ENCODE data around the gene ZNF81.
"Not testable (repeated sequence)": the region's sequence is repeated elsewhere in the genome, so short reads cannot be mapped to it uniquely, and the experiment has no call there.

ZNF81 gene

DNA sequence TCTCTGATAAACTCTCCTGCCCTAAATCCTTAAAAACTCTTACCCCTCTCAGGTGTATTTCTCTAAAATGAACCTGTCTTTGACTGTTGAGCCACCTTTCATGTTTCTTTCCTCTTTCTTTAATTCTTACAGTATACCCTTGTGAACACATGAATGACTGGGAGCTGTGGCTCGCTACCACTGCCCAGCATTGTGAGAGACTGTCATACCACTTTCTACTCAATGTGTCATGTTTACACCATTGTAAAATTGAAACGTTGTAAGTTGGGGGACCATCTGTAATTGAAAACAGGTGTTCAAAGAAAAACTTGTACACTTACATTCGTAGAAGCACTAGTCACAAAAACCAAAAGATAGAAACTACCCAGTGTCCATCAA is 100.2 kb downstream of the ZNF81 start:
- no peak for DNase-seq

DNA sequence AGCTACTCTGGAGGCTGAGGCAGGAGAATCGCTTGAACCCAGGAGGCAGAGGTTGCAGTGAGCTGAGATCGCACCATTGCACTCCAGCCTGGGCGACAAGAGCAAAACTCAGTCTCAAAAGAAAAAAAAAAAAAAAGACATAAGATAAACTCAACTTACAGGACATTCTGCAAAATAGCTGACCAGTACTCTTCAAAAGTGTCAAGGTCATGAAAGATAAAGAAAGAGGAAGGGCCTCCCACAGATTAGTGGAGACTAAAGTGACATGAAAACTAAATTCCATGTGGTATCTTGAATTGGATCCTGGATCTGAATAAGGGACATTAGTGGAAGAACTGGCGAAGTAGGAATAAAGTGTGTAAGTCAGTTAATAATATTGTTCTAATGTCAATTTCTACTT is 103.7 kb downstream of the ZNF81 start:
- DNase-seq = no peak

- no peak for DNase-seq
Measured at GRCh38 chrX:47941423-47941822, 104.7 kb downstream of the ZNF81 start.

- DNase-seq = not testable (repeated sequence)
Measured at GRCh38 chrX:47955295-47955694, 118.6 kb downstream of the ZNF81 start.

- no peak for DNase-seq
Measured at GRCh38 chrX:47956016-47956415, 119.3 kb downstream of the ZNF81 start.

DNA sequence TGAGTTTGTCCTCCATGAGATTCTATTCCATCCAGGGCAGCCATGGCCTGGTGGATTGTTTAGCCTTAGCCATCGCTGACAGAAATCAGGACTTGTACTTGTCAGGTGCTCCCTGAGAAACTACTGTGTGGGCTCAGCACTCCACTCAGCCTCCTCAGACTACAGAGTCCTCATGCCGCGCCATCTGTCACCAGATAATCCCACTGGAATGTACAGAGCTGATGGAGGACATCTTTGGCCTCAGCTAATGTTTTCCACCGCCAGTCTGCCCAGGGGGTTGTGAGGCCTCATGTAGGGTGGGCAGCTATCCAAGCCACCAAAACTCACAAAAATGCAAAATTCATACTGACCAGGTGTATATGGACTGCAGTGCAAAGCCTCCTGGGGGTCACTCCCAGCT is 121.5 kb downstream of the ZNF81 start:
- not testable (repeated sequence) for DNase-seq

- DNase-seq = no peak
Measured at GRCh38 chrX:47958761-47959342, 122.2 kb downstream of the ZNF81 start.

DNA sequence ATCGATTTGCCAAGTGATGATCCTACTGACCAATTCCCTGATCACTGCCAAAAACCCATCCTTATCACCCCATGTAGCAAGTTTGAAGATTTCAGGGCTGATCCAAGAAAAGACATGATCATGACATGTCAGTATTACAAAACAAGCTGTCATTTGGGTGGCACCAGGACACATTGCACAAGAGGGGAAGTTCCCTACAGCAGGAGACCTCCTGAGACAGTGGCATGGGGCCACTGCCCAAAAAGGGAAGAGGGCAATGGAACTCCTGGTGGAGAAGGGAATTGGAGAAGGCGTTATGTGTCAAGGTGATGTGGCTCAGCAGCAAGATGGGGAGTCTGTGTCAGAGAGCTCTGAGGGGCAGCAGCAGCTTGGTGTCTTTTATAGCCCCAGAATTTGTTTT is 123.7 kb downstream of the ZNF81 start:
- no peak for DNase-seq

DNA sequence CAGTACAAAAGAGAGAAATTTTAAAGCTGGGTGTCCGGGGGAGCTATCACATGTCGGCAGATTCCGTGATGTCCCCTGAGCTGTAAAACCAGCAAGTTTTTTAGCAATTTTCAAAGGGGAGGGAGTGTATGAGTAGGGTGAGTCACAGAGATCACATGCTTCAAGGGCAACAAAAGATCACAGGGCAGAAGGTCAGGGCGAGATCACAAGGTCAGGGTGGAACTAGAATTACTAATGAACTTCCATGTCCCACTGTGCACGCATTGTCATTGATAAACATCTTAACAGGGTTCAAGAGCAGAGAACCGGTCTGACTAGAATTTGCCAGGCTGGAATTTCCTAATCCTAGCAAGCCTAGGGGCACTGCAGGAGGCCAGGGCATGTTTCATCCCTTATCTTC is 125.1 kb downstream of the ZNF81 start:
- not testable (repeated sequence) for DNase-seq

DNA sequence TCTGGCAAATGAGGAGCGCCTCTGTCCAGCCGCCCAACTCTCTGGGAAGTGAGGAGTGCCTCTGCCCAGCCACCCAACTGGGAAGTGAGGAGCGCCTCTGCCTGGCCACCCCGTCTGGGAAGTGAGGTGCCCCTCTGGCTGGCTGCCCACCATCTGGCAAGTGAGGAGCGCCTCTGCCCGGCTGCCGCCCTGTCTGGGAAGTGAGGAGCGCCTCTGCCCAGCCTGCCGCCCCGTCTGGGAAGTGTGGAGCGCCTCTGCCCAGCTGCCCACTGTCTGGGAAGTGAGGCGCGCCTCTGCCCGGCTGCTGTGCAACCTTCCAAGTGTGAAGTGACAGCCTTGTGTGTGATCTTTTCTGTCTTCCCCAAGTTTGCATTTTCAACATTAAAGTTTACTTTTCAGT is 128.8 kb downstream of the ZNF81 start:
- DNase-seq = not testable (repeated sequence)
